Stimulated activated CD4-positive, alpha-beta T cell treated with anti-CD3 and anti-CD28 coated beads, Interleukin-12 subunit alpha, Interleukin-12 subunit beta, amount 100 ng/mL, for 48 hours (primary cell): Measurements from ENCODE around the gene RNF168.
"Not testable (repeated sequence)": the region's sequence is repeated elsewhere in the genome, so short reads cannot be mapped to it uniquely, and the experiment has no call there.

Source experiments
- DNase-seq, 3 donors: peaks; one replicate each; pipeline ENCODE4 v3.0.0-alpha.2; 2020; ENCODE audit warnings: low read depth in 2 of 3, low spot score in 1 of 3

Gene RNF168, protein sequence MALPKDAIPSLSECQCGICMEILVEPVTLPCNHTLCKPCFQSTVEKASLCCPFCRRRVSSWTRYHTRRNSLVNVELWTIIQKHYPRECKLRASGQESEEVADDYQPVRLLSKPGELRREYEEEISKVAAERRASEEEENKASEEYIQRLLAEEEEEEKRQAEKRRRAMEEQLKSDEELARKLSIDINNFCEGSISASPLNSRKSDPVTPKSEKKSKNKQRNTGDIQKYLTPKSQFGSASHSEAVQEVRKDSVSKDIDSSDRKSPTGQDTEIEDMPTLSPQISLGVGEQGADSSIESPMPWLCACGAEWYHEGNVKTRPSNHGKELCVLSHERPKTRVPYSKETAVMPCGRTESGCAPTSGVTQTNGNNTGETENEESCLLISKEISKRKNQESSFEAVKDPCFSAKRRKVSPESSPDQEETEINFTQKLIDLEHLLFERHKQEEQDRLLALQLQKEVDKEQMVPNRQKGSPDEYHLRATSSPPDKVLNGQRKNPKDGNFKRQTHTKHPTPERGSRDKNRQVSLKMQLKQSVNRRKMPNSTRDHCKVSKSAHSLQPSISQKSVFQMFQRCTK

DNA sequence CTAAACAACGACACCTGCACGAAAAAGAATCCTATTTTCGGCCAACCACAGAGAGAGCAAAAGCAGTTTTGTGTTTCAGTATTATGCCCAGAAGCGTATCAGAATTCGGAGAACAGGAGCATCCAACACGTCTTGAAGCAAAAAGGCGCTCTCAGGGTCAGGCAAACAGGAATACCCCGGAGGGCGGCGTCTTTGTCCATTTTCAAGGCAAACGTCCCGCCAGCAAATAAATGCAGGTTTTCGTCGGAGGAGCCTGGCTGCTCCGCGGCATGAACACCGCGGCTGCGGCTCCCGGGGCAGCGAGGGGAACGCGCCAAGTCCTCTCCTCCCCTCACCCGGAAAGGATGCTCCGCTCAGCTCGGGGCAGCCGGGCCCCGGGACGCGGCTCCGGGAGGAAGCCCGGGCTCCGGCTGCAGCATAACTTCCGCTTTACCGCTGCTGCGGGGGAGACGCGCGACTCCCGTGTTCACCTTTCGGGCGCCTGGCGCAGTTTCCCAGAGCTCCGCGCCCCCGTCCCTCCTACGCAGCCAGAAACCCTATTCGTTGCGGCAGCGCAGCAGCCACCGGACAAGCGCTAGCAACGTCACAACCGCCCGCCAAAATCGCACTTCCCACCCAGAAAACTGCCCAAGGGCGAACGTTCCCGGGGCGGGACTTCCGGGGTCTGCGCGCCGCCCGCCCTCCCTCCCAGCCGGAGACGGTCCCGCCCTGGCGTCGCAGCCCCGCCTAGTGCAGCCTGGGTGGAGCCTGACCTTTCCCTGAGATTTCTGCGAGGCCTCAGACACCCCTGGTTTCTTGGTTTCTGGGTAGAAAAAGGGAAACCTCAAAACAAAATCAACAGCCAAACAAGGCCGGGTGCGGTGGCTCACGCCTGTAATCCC, at the start of gene RNF168:
Gene RNF168, minus strand, starts transcription at position 573 of the 881 bp plus-strand sequence. CDS start 595 bp downstream, outside the sequence.
- peak; percentile 90 to 96 (median 94) for DNase-seq

GRCh38 chr3:196552253-196552652, 48.7 kb upstream of the RNF168 start:
- DNase-seq = no peak

GRCh38 chr3:196550172-196550571, 46.6 kb upstream of the RNF168 start:
- not testable (repeated sequence) for DNase-seq

GRCh38 chr3:196549312-196549711, 45.7 kb upstream of the RNF168 start:
- not testable (repeated sequence) for DNase-seq

- no peak for DNase-seq
Observed at GRCh38 chr3:196547067-196547466, 43.5 kb upstream of the RNF168 start.

DNA sequence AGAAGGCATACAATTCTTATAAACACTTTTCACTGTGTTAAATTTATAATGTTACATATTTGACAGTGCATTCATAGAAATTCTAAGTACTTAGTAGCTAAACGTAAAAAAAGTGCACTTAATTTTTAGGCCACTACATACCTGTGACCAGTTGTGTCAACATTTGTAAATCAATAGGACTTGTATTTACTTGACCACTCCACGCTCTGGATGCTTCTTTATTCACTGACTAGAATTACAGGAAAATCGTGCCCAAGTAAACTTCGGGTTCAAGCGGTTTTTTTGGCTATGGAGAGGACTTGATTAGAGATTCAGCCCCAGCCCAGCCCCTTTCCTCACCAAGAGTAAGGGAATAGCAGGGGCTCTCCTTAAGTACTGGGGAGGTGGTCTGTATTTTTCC, 43.0 kb upstream of the RNF168 start:
- no peak for DNase-seq

DNA sequence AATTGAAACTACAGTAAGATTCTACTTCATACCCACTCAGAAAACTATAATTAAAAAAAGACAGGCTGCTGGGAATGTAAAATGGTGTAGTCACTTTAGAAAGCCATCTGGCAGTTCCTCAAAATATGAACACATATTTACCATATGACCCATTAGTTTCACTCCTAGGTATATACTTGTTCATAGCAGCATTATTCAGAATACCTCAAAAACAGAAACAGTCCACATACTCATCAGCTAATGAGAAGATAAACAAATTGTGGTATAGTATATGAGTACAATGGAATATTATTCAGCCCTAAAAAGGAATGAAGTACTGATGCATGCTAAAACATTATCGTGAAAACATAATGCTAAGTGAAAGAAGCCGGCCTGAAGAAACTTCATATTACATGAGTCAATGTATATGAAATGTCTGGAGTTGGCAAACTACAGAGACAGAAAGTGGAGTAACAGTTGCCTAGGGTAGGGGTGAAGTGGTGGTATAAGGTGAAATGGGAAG, 41.0 kb upstream of the RNF168 start:
- no peak for DNase-seq

DNA sequence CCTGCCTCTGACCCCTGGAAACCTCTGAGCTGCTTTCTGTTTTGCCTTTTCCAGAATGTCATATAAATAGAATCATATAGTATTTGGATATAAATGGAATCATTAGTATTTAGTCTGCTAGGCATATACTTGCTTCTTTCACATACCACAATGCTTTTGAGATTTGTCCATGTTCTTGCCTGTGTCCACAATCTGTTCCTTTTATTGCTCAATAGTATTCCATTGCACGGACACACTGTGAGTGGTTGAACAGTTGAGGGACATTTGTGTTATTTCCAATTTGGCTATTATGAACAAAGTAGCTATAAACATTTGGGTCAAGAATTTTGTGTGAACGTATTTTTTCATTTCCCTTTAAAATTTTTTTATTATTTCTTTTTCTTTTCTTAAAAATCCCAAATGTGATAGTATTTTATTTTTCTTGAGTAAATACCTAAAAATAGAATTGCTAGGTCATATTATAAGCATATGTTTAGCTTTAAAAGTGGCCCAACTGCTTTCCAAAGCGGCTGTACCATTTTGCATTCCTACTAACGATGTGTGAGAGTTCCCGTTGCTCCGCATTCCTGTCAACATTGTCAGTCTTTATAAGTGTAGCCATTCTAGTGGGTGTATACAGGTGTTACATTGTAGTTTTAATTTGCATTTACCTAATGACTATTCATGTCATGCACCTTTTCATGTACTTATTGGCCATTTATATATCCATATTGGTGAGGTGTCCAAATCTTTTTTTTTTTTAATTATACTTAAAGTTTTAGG, 38.3 kb upstream of the RNF168 start:
- DNase-seq = no peak

DNA sequence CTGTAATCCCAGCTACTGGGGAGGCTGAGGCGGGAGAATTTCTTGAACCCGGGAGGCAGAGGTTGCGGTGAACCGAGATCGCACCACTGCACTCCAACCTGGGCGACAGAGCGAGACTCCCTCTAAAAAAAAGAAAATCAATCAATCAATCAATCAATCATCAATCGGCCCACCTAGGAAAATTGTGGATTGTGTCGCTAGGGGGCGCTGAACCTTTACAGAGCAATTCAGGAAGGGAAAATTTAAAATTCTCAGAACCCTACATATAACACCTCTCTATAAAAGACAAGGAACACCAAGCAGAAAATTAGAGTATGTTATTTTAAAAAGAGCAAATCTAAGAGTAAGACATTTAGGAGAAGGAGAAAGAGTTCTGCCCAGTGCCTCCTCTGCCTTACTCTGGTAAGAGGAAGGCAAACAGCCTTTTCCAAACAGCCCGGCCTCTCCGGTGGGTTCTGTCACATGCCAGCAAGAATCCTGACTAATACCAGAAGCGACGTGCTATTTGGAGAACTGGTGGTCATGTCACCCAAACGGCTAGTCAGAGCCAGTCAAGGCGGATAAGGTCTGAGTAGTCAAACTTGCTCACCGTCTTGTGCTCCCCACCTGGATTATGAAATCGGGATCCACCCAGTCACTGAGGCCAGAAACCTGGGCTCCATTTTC, 33.9 kb upstream of the RNF168 start:
- peak; percentile 41 to 76 (median 63) for DNase-seq

GRCh38 chr3:196533260-196533681, 29.7 kb upstream of the RNF168 start:
- DNase-seq = no peak

GRCh38 chr3:196531418-196531817, 27.9 kb upstream of the RNF168 start:
- no peak for DNase-seq

DNA sequence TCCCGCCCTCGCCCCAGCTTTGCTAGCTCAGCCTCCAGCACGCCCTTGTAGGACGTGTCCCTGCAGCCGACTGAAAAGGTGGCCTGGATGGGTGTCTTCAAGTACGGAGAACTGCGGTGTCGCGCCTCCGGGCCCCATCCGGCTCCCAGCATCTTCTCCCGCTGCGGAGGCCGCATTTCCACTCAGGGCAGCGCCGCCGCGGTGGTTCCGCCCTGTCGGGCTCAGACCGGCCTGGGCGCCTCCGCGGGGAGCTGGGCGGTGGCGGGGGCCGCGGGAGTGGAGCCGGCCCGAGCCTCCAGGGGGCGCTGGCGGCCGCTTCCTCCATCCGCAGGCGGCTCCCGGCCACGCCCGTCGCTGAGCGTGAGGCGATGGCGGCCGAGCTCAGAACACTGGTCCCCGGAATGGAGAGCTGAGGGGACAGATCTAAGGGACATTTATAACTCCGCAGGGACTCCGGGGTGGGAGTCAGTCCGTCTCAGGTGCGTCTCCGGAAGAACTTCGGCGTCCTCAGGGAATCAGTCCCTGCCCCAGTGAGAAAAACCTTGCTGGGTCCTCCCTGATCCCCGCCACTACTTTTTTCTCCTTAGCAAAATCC, 25.2 kb upstream of the RNF168 start:
- peak; percentile 72 to 86 (median 83) for DNase-seq

DNA sequence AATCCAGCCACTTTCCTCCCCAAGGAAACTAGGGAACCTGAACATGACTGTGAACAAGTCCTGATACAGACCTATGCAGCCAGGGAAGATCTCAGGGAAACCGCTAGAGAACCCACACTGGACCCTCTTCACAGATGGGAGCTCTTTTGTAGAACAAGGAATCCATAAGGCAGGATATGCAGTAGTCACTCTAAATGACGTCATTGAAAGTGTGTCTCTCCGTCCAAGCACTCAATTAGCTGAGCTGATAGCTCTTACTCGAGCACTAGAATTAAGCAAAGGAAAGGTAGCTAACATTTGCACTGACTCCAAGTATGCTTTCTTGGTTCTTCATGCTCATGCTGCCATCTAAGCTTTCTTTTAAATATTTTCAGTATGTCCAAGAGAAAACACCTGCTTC, 21.6 kb upstream of the RNF168 start:
- no peak for DNase-seq

GRCh38 chr3:196524527-196524926, 21.0 kb upstream of the RNF168 start:
- no peak for DNase-seq

GRCh38 chr3:196523841-196524240, 20.3 kb upstream of the RNF168 start:
- DNase-seq = no peak

DNA sequence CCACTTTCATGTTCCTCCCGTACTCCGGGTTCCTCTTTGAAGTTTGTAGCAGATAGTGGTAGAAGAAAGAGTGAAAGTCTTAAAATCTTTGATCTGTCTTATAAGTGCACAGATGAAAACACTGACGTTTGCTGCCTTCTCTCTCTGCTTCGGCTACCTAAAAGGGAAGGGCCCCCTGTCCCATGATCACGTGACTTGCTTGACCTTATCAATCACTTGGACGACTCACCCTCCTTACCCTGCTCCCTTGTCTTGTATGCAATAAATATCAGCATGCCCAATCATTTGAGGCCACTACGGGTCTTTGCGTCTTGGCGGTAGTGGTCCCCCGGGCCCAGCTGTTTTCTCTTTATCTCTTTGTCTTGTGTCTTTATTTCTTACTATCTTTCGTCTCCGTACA, 17.7 kb upstream of the RNF168 start:
- DNase-seq = not testable (repeated sequence)

DNA sequence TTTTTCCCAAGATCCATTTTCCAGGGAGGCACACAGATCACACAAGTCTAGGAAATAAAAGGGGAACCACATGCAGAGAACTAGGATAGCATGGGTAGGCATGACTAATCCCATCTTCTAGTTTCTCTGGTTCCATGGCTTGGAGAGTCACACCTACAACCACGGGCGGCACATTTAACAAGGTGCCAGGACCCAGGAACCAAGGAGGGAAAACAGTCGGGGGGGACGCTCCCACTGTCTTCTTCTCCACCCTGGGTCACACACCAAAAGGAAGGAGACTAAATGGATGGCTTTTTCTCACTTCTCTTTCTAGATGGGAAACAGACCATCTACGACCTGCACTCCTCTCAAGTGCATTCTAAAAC, 16.1 kb upstream of the RNF168 start:
- DNase-seq = no peak

DNA sequence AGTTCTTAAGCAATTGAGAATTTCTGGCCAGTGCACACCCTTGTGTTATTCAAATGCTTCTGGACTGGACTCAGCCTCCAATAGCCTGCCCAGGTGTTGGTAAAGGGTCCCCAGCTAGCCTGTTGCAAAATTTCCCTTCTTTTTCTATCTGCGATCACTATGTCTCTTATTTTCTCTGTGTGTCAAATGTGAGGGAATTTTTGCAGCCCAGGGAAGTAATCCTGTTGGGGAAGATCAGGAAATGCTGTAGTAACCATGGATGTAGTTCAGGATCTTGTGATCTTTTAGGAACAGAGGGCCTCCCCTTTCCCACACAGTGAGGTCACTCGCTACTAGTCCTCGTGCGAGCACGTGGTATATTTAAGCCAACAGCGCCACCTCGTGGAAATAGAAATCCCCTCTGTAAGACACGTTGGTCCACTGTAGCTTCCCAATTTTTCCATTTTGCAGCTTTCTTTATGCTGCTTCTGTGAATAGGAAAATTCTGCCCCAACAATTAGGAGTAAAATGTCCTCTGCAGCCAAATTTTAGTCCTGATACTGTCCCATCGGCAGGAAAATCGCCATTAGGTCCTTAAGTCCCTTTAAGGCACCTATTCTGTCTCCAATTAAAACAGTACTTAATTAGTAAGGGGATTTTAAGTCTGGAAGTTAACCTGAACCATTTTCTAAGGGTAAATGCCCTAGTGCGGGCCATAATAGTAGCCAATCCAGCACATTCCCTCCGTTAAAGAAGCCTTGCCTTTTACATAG, 15.6 kb upstream of the RNF168 start:
- peak in 2 of 3 donors; percentile 61 to 72 for DNase-seq

GRCh38 chr3:196517919-196518318, 14.4 kb upstream of the RNF168 start:
- DNase-seq = no peak
